GM21825 (cell line): ENCODE measurements around the gene HIF1A.

Experiments used
- ATAC-seq: cut with Tn5 transposase; IDR thresholded peaks from one replicate; pipeline ENCODE4 v1.9.1; 2021; ENCODE audit warnings: mild to moderate bottlenecking, moderate library complexity; ENCODE audit not compliant: unreplicated experiment

The HIF1A gene

GRCh38 chr14:61672796-61673195 is 22.5 kb upstream of the HIF1A start:
- no peak for ATAC-seq

DNA sequence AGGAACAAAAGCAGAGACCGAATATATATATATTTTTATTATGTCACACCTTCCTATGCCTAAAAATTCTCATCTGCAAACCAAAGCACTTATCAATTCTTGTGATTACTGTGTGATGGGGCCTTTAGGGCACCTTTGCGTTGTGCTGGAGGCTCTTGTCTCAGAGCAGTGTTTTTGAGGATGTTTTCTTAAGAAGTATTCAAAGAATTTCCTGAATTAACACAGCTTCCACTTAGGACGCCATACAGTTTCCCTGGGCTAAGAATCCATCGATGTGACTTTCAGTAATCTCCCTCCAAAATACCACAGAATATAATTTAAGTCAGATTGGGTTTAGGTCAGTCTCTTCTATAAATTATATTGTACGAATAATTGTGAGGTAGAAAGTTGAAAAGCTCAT is 22.0 kb upstream of the HIF1A start:
- ATAC-seq, result no peak

- ATAC-seq, result no peak
These were observed 20.0 kb upstream of the HIF1A start for GRCh38 chr14:61675291-61675690.

DNA sequence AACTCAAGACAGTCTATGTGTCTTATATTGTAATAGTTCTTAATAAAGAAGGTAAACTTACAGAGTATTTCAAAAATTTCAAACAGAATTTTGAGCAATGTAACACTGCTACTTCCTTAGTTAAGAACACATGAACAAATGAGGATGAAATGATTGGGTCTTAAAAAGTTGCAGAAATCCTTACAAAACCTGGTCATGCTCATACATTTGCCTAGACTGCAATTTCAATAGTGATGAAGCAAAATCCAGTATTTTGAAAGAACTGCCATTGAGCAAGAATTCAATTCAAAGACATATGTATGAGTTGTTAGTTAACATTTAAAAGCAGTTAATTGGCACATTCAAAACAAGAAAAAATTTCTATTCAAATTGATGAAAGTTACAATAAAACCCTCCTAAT is 17.8 kb upstream of the HIF1A start:
- ATAC-seq, result no peak

GRCh38 chr14:61678975-61679374 is 16.3 kb upstream of the HIF1A start:
- ATAC-seq, result no peak

GRCh38 chr14:61681413-61681812 is 13.9 kb upstream of the HIF1A start:
- ATAC-seq, result no peak

GRCh38 chr14:61683108-61683507 is 12.2 kb upstream of the HIF1A start:
- no peak for ATAC-seq

DNA sequence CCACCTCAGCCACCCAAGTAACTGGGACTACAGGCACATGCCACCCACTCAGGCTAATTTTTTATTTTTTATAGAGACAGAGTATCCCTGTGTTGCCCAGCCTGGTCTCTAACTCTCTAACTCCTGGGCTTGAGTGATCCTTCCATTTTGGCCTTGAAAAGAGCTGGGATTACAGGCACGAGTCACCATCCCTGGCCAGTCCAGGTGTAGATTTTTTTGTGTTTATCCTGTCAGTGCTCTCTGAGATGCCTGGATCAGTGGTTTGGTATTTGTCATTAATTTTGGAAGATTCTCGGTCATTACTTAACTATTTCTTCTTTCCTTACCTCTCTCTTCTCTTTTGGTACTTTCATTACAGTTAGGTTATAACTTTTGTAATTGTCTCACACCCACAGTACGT is 5.3 kb upstream of the HIF1A start:
- ATAC-seq, result no peak

DNA sequence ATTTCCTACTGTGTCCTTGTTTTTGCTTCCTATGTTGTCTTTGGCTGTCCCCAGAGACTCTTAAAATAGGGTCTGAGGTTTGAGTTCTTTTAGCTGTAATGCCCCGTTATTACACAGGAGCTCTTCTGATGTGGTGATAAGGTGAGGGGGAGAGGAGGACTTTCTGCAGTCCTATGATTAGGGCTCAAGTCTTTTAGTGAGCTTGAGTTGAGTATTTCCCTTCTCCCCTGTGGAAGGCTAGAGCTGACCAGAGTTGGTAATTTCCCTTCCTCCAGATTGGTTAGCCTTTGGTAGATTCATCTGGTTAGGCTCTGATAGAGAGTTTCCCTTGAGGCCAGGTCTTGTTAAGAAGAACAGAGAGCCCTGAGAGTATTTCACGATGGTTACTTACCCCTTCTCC is 4.3 kb upstream of the HIF1A start:
- no peak for ATAC-seq

DNA sequence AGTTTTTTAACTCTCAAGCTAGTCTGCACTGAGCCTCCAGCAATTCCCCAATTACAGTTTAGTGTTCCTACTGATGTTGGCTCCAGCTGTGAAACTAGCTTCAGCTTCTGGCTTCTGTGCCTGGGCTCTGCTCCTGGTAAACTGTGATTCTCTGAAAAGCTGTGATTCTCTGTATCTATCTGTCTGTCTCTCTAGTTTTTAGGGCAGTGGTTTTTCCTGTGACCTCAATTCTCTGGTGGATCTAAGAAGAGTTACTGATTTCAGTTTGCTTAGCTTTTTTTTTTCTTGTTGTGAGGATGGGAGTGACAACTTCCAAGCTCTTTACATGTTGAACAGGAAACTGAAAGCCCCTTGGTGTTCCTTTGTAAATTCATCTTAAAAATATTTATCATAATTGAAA is 3.8 kb upstream of the HIF1A start:
- ATAC-seq, result no peak

GRCh38 chr14:61694039-61694438 is 1.3 kb upstream of the HIF1A start:
- ATAC-seq, result no peak

DNA sequence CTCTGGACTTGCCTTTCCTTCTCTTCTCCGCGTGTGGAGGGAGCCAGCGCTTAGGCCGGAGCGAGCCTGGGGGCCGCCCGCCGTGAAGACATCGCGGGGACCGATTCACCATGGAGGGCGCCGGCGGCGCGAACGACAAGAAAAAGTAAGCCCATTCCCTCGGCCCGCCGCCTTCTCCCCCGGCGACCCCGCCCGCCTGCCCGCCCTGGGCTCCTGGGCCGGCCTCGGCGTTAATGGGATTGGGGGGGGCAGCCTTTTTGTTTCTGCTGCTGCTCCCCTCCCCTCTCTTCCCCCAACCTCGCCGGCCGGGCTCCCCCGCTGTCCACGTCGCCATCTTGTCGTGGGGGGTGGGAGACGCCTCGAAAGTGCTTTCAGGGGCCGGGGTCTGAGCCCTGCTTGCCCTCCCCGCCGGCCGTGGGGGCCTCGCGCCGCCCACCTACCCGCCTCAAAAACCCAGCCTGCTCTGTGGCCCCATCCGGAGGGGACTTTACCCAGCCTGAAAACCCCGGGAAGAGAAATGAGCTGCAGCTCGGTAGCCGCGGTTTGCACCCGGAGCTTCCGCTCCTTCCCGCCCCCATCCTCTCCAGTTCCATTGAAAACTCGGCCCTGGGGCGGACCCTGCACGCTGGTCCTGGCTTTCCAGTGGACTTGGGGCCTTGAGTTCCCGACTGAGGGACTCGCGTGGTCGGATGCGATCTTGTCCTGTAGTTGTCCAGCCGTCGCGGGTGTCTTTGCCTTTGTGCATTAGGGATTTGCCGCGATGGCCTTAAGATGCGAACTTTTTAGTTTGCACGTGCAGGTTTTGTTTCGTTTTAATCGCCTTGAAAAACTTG is 598 bp downstream of the HIF1A start:
- ATAC-seq, result peak; percentile 9

DNA sequence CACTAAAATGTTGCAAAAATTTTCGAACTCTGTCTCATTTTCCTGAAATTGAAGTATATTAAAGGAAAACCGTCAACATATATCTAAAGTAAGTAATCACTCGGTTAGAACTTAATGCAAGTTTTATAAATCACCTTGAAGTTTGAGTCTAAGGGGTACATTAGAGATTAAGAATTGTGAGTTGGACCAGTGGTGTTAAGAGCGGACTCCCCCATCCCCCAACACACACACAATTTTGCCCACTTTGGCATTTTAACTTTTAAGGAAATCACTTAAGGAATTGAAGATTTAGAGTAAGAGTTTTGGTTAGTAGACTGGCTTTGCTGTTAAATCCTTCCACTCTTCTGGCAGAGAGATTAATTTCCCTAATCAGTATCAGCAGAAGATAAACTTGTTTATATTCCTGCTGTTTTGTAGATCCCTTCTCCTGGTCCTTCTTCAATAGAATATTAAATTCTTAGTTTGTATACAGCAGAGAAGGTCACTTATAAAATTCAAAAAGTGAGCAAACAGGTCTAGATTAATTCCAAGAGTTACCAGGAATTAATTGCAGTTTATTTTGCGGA is 1.5 kb downstream of the HIF1A start:
- no peak for ATAC-seq

GRCh38 chr14:61698206-61698980 is 3.1 kb downstream of the HIF1A start:
- ATAC-seq, result no peak

GRCh38 chr14:61699027-61699426 is 3.7 kb downstream of the HIF1A start:
- no peak for ATAC-seq

DNA sequence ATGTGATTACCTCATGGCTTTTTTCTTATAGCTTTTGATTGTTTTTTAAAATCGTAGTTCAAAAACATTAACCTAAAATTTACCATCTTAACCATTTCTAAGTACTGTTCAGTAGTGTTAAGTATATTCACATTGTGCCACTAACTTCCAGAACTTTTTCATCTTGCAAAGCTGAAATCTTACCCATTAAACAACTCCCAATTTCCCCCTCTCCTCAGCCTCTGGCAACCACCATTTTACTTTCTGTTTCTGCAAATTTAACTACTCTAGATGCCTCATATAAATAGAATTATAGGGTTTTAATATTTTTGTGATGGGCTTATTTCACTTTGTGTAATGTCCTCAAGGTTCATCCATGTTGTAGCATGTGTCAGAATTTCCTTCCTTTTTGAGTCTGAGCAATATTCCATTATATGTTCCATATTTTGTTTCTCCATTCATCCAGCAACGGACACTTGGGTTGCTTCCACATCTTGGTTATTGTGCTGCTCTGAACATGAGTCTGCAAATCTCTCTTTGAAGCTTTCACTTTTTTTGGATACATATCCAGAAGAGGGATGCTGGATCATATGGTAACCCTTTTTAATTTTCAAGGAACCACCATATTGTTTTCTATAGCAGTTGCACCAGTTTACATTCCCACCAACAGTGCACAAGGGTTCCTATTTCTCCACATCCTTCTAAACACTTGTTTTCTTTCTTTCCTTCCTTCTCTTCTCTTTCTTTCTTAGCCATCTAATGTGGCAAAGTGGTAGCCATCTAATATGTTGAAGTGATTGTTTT is 5.0 kb downstream of the HIF1A start:
- no peak for ATAC-seq

- ATAC-seq, result no peak
These were observed 6.6 kb downstream of the HIF1A start for GRCh38 chr14:61701946-61702345.

DNA sequence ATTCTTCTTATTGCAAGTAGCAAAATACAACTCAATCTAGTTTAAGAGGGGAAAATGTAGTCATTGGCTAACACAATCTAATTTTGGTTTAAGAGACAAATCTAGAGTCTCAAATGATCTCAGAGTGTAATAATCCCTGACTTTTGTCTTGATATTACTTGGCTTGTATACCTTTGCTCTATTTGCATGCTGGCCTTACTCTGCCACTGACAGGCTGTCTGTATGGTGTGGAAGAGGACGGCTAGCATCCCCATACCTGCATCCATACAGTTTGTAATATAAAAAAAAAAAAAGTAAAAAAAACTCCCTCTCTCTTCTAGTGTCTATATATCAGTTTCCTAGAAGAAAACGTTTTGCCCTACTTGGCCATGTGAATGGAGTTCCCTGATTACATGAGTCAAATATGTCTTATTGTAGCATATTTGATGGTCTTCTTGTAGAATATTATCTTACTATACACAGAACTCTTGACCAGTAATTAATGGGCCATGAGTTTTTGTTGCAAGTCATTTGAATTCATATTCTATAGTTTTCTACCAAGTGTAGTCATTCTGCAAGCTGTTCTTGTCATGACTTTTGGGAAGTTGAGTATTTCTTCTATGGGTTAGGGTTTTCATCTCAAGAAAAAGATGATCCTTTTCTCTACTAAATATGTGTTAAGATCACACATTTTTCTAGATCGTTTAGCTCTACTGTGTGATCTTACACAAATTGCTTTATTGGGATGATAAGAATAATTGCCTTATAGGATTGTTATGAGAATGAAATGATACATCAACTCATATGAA is 8.2 kb downstream of the HIF1A start:
- ATAC-seq, result no peak

GRCh38 chr14:61704554-61704953 is 9.2 kb downstream of the HIF1A start:
- ATAC-seq, result no peak

DNA sequence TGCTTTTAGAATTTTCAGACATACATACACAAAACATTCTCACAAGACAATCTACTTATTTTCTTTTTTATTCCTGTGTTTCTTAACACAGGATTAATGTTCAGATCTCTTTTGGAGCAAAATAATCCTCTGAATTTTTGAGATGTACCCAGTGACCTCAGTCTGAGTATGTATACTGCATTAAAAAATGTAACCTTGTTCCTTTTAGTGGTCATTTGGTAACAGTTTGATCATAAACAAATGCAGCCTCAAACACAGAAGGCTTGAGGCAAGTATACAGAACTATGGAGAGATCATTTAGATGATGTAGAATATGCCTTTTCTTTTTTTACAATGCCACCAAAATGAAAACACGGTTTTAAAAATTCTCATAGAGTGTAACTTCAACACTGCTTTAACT is 9.7 kb downstream of the HIF1A start:
- no peak for ATAC-seq
